OCI-M2 (cell line): ENCODE results near the gene SRGAP3.

Source experiments
- DNase-seq: peaks from one replicate; lab custom pipeline; 2025; ENCODE audit not compliant: unreplicated experiment; lab: John Stamatoyannopoulos, UW

The SRGAP3 gene

GRCh38 chr3:9253327-9253726, 3.9 kb upstream of the SRGAP3 start:
- DNase-seq, result no peak

GRCh38 chr3:9251055-9251786, 1.8 kb upstream of the SRGAP3 start:
- no peak for DNase-seq

GRCh38 chr3:9250236-9250635, 790 bp upstream of the SRGAP3 start:
- no peak for DNase-seq

- DNase-seq, result no peak
Observed at GRCh38 chr3:9248522-9249271, 749 bp downstream of the SRGAP3 start.

GRCh38 chr3:9247941-9248521, 1.4 kb downstream of the SRGAP3 start:
- no peak for DNase-seq

GRCh38 chr3:9247361-9247940, 2.0 kb downstream of the SRGAP3 start:
- no peak for DNase-seq

- DNase-seq, result no peak
Observed at GRCh38 chr3:9246189-9246588, 3.3 kb downstream of the SRGAP3 start.

- no peak for DNase-seq
Observed at GRCh38 chr3:9244495-9245183, 4.8 kb downstream of the SRGAP3 start.

- DNase-seq, result no peak
Observed at GRCh38 chr3:9241956-9242355, 7.5 kb downstream of the SRGAP3 start.

- DNase-seq, result no peak
Observed at GRCh38 chr3:9239680-9240079, 9.8 kb downstream of the SRGAP3 start.

GRCh38 chr3:9238721-9239295, 10.6 kb downstream of the SRGAP3 start:
- no peak for DNase-seq

- no peak for DNase-seq
Observed at GRCh38 chr3:9238276-9238675, 11.2 kb downstream of the SRGAP3 start.

- DNase-seq, result no peak
Observed at GRCh38 chr3:9233814-9234600, 15.4 kb downstream of the SRGAP3 start.

GRCh38 chr3:9233101-9233500, 16.3 kb downstream of the SRGAP3 start:
- DNase-seq, result no peak

GRCh38 chr3:9231937-9232336, 17.5 kb downstream of the SRGAP3 start:
- no peak for DNase-seq

- no peak for DNase-seq
Observed at GRCh38 chr3:9231471-9231870, 18.0 kb downstream of the SRGAP3 start.

GRCh38 chr3:9231006-9231405, 18.4 kb downstream of the SRGAP3 start:
- DNase-seq, result no peak

GRCh38 chr3:9230596-9230995, 18.9 kb downstream of the SRGAP3 start:
- no peak for DNase-seq

- DNase-seq, result no peak
Observed at GRCh38 chr3:9229879-9230278, 19.6 kb downstream of the SRGAP3 start.

GRCh38 chr3:9229325-9229724, 20.1 kb downstream of the SRGAP3 start:
- DNase-seq, result no peak
